ENCODE measurements around the gene PPARD.

- TF ChIP-seq EZH2 (IDR thresholded peaks at IDR 0.05; ENCODE audit: low read depth) (no peak), CTCF (conservative IDR thresholded peaks at IDR 0.05) (no peak)
Observed at GRCh38 chr6:35312076-35312800, 30.1 kb upstream of the PPARD start.

Measured in PC-9 (cell line).